NT2/D1 (cell line): ENCODE measurements around the gene DNAL4.

Source experiments
- DNase-seq: peaks from one replicate; pipeline ENCODE4 v3.0.0-alpha.2; 2011; ENCODE audit warnings: low read depth, low spot score
- H3K27me3 ChIP-seq: 2 replicates; pipeline ENCODE4 v1.6.0; 2011; ENCODE audit warnings: mild to moderate bottlenecking; ENCODE audit not compliant: insufficient read length, insufficient read depth
- H3K36me3 ChIP-seq: 2 replicates; pipeline ENCODE4 v1.6.1; 2011; ENCODE audit warnings: mild to moderate bottlenecking, low read length, mixed read lengths; ENCODE audit not compliant: insufficient read depth, insufficient read length
- H3K4me1 ChIP-seq: 2 replicates; pipeline ENCODE4 v1.5.1; 2011; ENCODE audit not compliant: insufficient read depth, insufficient read length
- H3K4me3 ChIP-seq: 2 replicates; pipeline ENCODE4 v1.5.1; 2011; ENCODE audit warnings: low read depth; ENCODE audit not compliant: insufficient read length
- H3K9ac ChIP-seq: 2 replicates; pipeline ENCODE4 v1.6.0; 2011; ENCODE audit warnings: low read depth; ENCODE audit not compliant: insufficient read length
- H3K9me3 ChIP-seq: 2 replicates; pipeline ENCODE4 v1.5.1; 2011; ENCODE audit warnings: mild to moderate bottlenecking, low read length; ENCODE audit not compliant: insufficient read depth
- SUZ12 ChIP-seq: IDR thresholded peaks from 2 replicates; pipeline ENCODE4 v1.6.1; 2011; ENCODE audit not compliant: insufficient read length, insufficient read depth; ENCODE audit errors: extremely low read depth
- YY1 ChIP-seq: IDR thresholded peaks from 2 replicates; pipeline ENCODE4 v1.6.1; 2011; ENCODE audit not compliant: insufficient read length, insufficient read depth
- ZNF274 ChIP-seq: IDR thresholded peaks from 2 replicates; pipeline ENCODE4 v1.6.1; 2011; ENCODE audit warnings: mild to moderate bottlenecking, low read depth, low read length

DNAL4 gene

GRCh38 chr22:38793721-38794466 lies at the start of gene DNAL4:
Gene DNAL4, minus strand, starts transcription at chr22:38794143. Its CDS starts 11,412 bp downstream, at chr22:38782731.
- Histone ChIP-seq H3K4me1 (no peaks in the 10 kb centered on the region), H3K36me3 (peaks cover 12% of the 10 kb centered on the region), H3K27me3 (no peaks in the 10 kb centered on the region), H3K9me3 (peaks cover 3% of the 10 kb centered on the region; the same call in 1 of the 2 replicates), H3K4me3 (peak within 1 kb of the TSS; percentile 68), H3K9ac (peak within 1 kb of the TSS; percentile 74)
- peak; percentile 93 for DNase-seq
- no peak for TF ChIP-seq SUZ12
- no peak for TF ChIP-seq ZNF274
- TF ChIP-seq YY1: no peak

- TF ChIP-seq ZNF274 (no peak), SUZ12 (no peak), YY1 (no peak)
- no peaks in the 10 kb centered on the region for H3K36me3 ChIP-seq
- peak; percentile 43 for DNase-seq
- H3K4me1 ChIP-seq: peaks cover 10% of the 10 kb centered on the region
- peak overlapping the region; percentile 77 for H3K4me3 ChIP-seq
- H3K27me3 ChIP-seq: peaks cover 27% of the 10 kb centered on the region
- H3K9ac ChIP-seq: peak overlapping the region; percentile 89
- no peaks in the 10 kb centered on the region for H3K9me3 ChIP-seq
These were observed 49.3 kb upstream of the DNAL4 start for GRCh38 chr22:38843201-38843656.

GRCh38 chr22:38842512-38843200 lies 48.7 kb upstream of the DNAL4 start:
- no peak for DNase-seq
- Histone ChIP-seq H3K9me3 (no peaks in the 10 kb centered on the region), H3K36me3 (no peaks in the 10 kb centered on the region), H3K9ac (peak overlapping the region; percentile 89), H3K4me1 (peaks cover 9% of the 10 kb centered on the region), H3K4me3 (peak overlapping the region; percentile 77), H3K27me3 (peaks cover 27% of the 10 kb centered on the region)
- TF ChIP-seq YY1 (no peak), ZNF274 (no peak), SUZ12 (no peak)

GRCh38 chr22:38841635-38842034 lies 47.7 kb upstream of the DNAL4 start:
- H3K9me3 ChIP-seq: no peaks in the 10 kb centered on the region
- H3K36me3 ChIP-seq: no peaks in the 10 kb centered on the region
- no peak overlapping the region for H3K4me3 ChIP-seq
- H3K9ac ChIP-seq: no peak overlapping the region
- H3K4me1 ChIP-seq: peaks cover 12% of the 10 kb centered on the region
- no peak for DNase-seq
- TF ChIP-seq ZNF274: no peak
- no peak for TF ChIP-seq SUZ12
- no peak for TF ChIP-seq YY1
- H3K27me3 ChIP-seq: peaks cover 27% of the 10 kb centered on the region

GRCh38 chr22:38841211-38841610 lies 47.3 kb upstream of the DNAL4 start:
- Histone ChIP-seq H3K9ac (no peak overlapping the region), H3K9me3 (no peaks in the 10 kb centered on the region), H3K27me3 (peaks cover 27% of the 10 kb centered on the region), H3K36me3 (no peaks in the 10 kb centered on the region), H3K4me1 (peaks cover 12% of the 10 kb centered on the region), H3K4me3 (no peak overlapping the region)
- TF ChIP-seq YY1 (no peak), SUZ12 (no peak), ZNF274 (no peak)
- DNase-seq: no peak

GRCh38 chr22:38840129-38840528 lies 46.2 kb upstream of the DNAL4 start:
- no peak for DNase-seq
- H3K4me1 ChIP-seq: peaks cover 16% of the 10 kb centered on the region
- no peak for TF ChIP-seq ZNF274
- no peak for TF ChIP-seq YY1
- TF ChIP-seq SUZ12: no peak
- no peak overlapping the region for H3K4me3 ChIP-seq
- no peaks in the 10 kb centered on the region for H3K36me3 ChIP-seq
- peaks cover 21% of the 10 kb centered on the region for H3K27me3 ChIP-seq
- no peaks in the 10 kb centered on the region for H3K9me3 ChIP-seq
- no peak overlapping the region for H3K9ac ChIP-seq

- peaks cover 17% of the 10 kb centered on the region for H3K27me3 ChIP-seq
- no peak overlapping the region for H3K9ac ChIP-seq
- TF ChIP-seq YY1 (no peak), SUZ12 (no peak), ZNF274 (no peak)
- H3K36me3 ChIP-seq: no peaks in the 10 kb centered on the region
- no peak overlapping the region for H3K4me3 ChIP-seq
- no peak for DNase-seq
- H3K4me1 ChIP-seq: peaks cover 15% of the 10 kb centered on the region
- H3K9me3 ChIP-seq: no peaks in the 10 kb centered on the region
These were observed 45.7 kb upstream of the DNAL4 start for GRCh38 chr22:38839686-38840085.
